Measurements from ENCODE around the gene UPK3A. TPM values are rescaled to one million over a fixed set of nuclear protein-coding genes. Genes with fewer than 3 reads are reported as not detected.

The UPK3A gene
- total and polyA plus RNA-seq, 2 of the 8 experiments (the other 6 are each of a cell fraction or from before 2014, with no cell fraction given), result 0.35 to 1.7 TPM

DNA sequence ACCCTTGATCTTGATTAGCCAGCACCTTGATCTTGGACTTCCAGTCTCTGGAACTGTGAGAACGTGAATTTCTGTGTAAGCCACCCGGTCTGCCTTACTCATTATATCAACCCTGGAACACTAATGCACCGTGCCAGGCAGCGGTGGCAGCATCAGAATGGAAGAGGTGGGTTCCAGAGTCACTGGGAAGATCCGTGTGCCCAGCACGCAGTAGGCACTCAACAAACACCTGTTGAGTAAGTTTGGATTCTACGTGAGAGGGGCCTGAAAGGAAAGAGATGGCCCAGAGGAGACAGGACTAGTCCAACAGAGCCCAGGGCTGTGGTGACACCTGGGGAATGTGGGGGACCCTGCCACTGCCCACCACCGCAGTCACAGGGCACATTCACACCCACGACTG is 6.6 kb upstream of the UPK3A start:
- Histone ChIP-seq H3K27ac (ENCODE audit: low read depth, low read length) (no peak overlapping the region), H3K4me1 (replicated peaks in 1 of 4; ENCODE audit: control insufficient read depth in 3 of 4, insufficient read depth in 4 of 4, low read length in 3 of 4) (no peaks in the 10 kb centered on the region), H3K4me2 (ENCODE audit: insufficient read depth in 1 of 2, low read depth in 2 of 2, low read length in 2 of 2) (no peak overlapping the region), H4K20me1 (replicated peaks in 1 of 2; ENCODE audit: control insufficient read depth in 1 of 2, insufficient read depth in 2 of 2, low read length in 2 of 2) (no peaks in the 10 kb centered on the region), H4K5ac (ENCODE audit: insufficient read length, low read depth, low read length) (no peak overlapping the region), H3K23me2 (ENCODE audit: low read depth, low read length) (no peaks in the 10 kb centered on the region), H4K8ac (ENCODE audit: extremely low read depth, insufficient read depth, low read length) (no peak overlapping the region), H3K79me2 (ENCODE audit: control insufficient read depth in 1 of 2, insufficient read depth in 2 of 2, low read length in 2 of 2) (no peaks in the 10 kb centered on the region), H2AFZ (ENCODE audit: low read length) (no peak overlapping the region), H2BK12ac (ENCODE audit: low read depth, low read length) (no peak overlapping the region), H3K9me3 (ENCODE audit: insufficient read depth in 2 of 2, low read depth in 1 of 2, low read length in 1 of 2) (no peaks in the 10 kb centered on the region), H3K36me3 (ENCODE audit: control insufficient read depth in 2 of 4, insufficient read depth in 4 of 4, low read length in 3 of 4) (no peaks in the 10 kb centered on the region), H3K23ac (ENCODE audit: insufficient read length) (no peak overlapping the region), H3K9ac (replicated peaks in 1 of 4; ENCODE audit: extremely low read depth in 1 of 4, low read depth in 3 of 4, low read length in 3 of 4) (no peak overlapping the region), H4K91ac (replicated peaks; ENCODE audit: insufficient read length, low read length) (no peak overlapping the region), H3K18ac (ENCODE audit: extremely low read depth, low read length) (no peak overlapping the region), H3K4me3 (ENCODE audit: extremely low read depth in 1 of 4, insufficient read depth in 2 of 4, low read depth in 3 of 4, low read length in 4 of 4) (no peak overlapping the region), H3K79me1 (ENCODE audit: low read depth, low read length) (no peaks in the 10 kb centered on the region), H3K27me3 (replicated peaks in 1 of 4; ENCODE audit: control insufficient read depth in 3 of 4, extremely low read depth in 1 of 4, insufficient read depth in 3 of 4, low read length in 3 of 4) (no peaks in the 10 kb centered on the region), H2BK120ac (replicated peaks; ENCODE audit: low read depth, low read length) (no peak overlapping the region), H2AK5ac (ENCODE audit: low read depth, low read length) (no peak overlapping the region), H2BK20ac (ENCODE audit: low read length) (no peak overlapping the region), H3K14ac (ENCODE audit: insufficient read length) (no peak overlapping the region), H3K4ac (replicated peaks; ENCODE audit: insufficient read length, low read depth, low read length) (no peak overlapping the region), H3K56ac (replicated peaks; ENCODE audit: insufficient read length, low read depth, low read length) (no peak overlapping the region), H2BK5ac (ENCODE audit: low read depth, low read length) (no peak overlapping the region), H2BK15ac (ENCODE audit: low read length) (no peak overlapping the region)
- no peak for TF ChIP-seq SIRT6 (IDR thresholded peaks at IDR 0.05; ENCODE audit: low read length)
- no peak for TF ChIP-seq GABPA (IDR thresholded peaks at IDR 0.05; ENCODE audit: borderline replicate concordance, insufficient read depth, low read length)
- no peak for TF ChIP-seq BCL11A (IDR thresholded peaks at IDR 0.05; ENCODE audit: low read depth in 2 of 2, low read length in 2 of 2)
- no peak for TF ChIP-seq HDAC6 (IDR thresholded peaks at IDR 0.05; ENCODE audit: low read depth, low read length)
- TF ChIP-seq, protein P1, sequence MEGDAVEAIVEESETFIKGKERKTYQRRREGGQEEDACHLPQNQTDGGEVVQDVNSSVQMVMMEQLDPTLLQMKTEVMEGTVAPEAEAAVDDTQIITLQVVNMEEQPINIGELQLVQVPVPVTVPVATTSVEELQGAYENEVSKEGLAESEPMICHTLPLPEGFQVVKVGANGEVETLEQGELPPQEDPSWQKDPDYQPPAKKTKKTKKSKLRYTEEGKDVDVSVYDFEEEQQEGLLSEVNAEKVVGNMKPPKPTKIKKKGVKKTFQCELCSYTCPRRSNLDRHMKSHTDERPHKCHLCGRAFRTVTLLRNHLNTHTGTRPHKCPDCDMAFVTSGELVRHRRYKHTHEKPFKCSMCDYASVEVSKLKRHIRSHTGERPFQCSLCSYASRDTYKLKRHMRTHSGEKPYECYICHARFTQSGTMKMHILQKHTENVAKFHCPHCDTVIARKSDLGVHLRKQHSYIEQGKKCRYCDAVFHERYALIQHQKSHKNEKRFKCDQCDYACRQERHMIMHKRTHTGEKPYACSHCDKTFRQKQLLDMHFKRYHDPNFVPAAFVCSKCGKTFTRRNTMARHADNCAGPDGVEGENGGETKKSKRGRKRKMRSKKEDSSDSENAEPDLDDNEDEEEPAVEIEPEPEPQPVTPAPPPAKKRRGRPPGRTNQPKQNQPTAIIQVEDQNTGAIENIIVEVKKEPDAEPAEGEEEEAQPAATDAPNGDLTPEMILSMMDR (IDR thresholded peaks at IDR 0.05; ENCODE audit: control extremely low read depth in 1 of 3, insufficient read depth in 1 of 3, low read depth in 1 of 3, low read length in 3 of 3), result no peak
- TF ChIP-seq CTBP2 (IDR thresholded peaks at IDR 0.05; ENCODE audit: borderline replicate concordance, insufficient read depth, insufficient read length, low read length), result no peak
- TF ChIP-seq POU5F1 (IDR thresholded peaks at IDR 0.05; ENCODE audit: low read depth, low read length), result no peak
- TF ChIP-seq, protein P2, sequence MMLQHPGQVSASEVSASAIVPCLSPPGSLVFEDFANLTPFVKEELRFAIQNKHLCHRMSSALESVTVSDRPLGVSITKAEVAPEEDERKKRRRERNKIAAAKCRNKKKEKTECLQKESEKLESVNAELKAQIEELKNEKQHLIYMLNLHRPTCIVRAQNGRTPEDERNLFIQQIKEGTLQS (IDR thresholded peaks at IDR 0.05; ENCODE audit: insufficient read depth, low read depth, low read length), result no peak
- no peak for TF ChIP-seq SIN3A (conservative IDR thresholded peaks at IDR 0.05 in 1 of 2, IDR thresholded peaks at IDR 0.05 in 1 of 2; ENCODE audit: low read depth in 1 of 2, low read length in 2 of 2)
- TF ChIP-seq CEBPB (IDR thresholded peaks at IDR 0.05; ENCODE audit: low read depth, low read length), result no peak
- 98% methylated on average over 9 of the region's 9 CpGs; no CpG with 5 or more reads in 1 of the 2 experiments for WGBS, 2 experiments (ENCODE audit: extremely low coverage in 1 of 2, insufficient coverage in 1 of 2, insufficient read length in 1 of 2, insufficient replicate concordance in 2 of 2, low coverage in 1 of 2, low lambda C conversion rate in 2 of 2, missing lambda C conversion rate in 1 of 2)
- ChIA-PET POLR2A (ENCODE audit: partially characterized antibody) (interaction anchor here (0.6 kb wide), 1 partner anchor 124 kb away, joined by 3 read pairs; no protein-coding TSS in a partner anchor), CTCF (ENCODE audit: partially characterized antibody) (interaction anchor here (0.6 to 0.7 kb wide), 2 partner anchors 28 to 1194 kb away, joined by 3 read pairs; no protein-coding TSS in a partner anchor)
- DNase-seq (ENCODE audit: low read depth in 1 of 2, low spot score in 2 of 2), result no peak
- no peak for FAIRE-seq
